CD4-positive, alpha-beta T cell treated with Interleukin-4 for 1 hour (primary cell): ENCODE results near the gene SLC41A2.
"Not testable (repeated sequence)": the region's sequence is repeated elsewhere in the genome, so short reads cannot be mapped to it uniquely, and the experiment has no call there.

Source experiments
- DNase-seq, 2 donors: peaks; one replicate each; pipeline ENCODE4 v3.0.0-alpha.2; 2020 to 2022

SLC41A2 gene, protein sequence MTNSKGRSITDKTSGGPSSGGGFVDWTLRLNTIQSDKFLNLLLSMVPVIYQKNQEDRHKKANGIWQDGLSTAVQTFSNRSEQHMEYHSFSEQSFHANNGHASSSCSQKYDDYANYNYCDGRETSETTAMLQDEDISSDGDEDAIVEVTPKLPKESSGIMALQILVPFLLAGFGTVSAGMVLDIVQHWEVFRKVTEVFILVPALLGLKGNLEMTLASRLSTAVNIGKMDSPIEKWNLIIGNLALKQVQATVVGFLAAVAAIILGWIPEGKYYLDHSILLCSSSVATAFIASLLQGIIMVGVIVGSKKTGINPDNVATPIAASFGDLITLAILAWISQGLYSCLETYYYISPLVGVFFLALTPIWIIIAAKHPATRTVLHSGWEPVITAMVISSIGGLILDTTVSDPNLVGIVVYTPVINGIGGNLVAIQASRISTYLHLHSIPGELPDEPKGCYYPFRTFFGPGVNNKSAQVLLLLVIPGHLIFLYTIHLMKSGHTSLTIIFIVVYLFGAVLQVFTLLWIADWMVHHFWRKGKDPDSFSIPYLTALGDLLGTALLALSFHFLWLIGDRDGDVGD

DNA sequence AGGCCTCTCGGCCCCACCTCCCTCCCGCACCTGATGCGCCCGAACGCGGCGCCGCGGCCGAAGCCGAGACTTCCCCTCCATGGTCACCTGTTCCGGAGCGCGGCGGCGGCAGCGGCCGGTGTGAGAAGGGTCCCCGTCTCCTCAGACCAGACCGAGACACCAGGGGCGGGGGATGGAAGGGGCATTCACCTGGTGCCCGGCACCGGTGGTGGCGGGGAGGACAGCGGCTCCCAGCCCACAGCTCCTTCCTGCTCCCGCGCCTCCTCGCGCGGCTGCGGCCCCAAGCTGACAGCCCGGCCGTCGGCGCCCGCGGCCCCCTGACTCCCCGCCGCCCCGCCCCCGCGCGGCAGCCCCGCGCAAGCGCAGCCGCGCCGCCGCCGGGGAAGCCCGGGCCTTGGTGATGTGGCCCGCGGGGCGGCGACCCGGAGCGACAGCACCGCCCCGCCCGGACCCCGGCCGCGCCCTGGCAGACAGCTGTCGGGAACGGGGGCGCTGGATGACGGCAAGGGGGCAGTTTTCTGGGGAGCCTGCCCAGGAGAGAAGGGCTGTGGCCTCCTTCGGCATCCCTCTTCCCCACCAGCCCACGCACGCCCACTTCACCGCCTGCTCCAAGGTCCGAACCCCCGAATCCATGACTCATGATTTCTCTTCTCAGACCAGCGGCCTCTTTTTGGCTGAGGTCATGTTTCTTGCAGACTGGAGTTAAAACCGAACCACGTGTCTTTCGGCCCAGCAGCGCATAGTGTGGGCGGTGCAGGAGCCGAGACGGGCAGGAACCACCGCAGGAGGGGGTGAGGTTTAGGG is at the start of gene SLC41A2:
TSS of gene SLC41A2 (minus strand) at position 290 of the 804 bp plus-strand sequence. CDS start 29,763 bp downstream, outside the sequence.
- DNase-seq: peak; percentile 83 to 84

DNA sequence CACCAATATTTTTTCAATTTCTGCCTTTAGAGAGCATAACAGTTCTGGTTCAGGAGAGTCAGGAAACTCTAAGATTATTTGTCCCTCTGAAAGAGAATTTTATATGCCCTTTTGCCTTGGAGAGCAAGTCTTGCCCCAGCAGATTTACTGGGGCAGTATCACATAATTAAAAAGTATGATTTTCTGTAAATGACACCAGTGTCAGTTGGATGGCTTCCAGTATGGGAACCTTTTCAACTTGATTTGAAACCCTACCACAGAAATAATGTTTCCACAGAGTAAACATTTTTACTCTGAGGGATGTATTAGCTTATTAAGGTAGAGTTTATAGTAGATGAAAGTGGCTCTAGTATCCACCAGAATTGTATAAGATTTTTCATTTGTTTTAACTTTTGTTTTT is 43.4 kb upstream of the SLC41A2 start:
- no peak for DNase-seq

DNA sequence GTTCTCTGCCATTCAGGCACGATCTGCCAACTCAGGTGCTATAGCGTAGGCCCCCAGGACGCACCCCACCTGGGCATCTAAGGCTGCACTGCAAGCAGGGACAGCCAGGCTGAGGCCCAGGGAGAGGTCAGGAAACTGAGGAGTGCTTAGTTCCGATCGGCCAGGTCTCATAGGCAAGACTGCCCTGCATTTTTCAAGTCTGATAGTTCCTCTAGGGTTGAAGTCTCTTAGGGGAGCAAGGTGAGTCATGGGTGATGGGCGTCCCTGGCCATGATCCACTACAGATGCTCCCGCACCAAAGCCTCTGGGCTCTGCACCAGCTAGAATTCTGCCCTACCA is 41.2 kb upstream of the SLC41A2 start:
- DNase-seq: no peak

DNA sequence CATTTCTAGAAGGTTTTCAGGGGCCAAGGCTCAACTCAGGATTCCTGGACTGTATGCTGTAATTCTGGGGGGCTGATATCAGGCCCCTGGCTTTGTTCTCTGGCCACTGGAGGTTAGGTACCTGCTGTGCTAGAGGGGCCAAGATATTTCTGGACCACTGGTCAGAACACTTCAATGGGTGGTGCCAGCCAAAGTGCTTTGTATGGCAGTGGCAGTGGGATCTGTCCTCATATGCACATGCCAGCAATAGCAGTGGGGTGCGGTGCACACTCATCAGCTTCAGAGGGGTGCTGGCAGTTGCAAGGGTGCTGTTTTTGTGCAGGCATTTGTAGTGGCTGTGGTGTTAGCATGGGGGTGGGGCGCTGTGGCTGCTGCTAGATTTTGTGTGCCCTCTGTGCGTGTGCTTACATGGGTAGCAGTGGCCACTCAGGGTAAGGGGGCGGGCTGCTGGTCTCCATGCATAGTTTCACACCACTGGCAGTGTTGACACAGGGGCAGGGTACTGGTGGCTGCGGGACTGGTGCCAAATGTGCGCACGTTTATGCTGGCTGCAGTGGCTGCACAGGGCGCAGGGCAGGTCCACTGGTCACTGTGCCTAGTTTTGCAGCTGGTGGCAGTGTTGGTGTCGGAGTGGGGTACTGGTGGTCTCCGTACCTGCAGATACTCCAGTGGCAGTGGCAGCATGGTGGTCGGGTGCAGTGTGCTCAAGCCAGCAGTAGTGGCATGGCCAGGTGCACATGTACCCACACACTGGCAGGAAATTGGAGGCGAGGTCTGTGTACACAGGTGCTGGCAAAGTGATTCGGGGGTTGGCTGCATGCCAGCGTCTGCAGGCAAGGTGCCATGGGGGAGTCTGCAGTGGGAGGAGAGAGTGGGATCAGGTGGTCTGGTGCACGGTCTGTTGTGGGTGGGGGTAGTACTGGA is 40.6 kb upstream of the SLC41A2 start:
- no peak for DNase-seq

DNA sequence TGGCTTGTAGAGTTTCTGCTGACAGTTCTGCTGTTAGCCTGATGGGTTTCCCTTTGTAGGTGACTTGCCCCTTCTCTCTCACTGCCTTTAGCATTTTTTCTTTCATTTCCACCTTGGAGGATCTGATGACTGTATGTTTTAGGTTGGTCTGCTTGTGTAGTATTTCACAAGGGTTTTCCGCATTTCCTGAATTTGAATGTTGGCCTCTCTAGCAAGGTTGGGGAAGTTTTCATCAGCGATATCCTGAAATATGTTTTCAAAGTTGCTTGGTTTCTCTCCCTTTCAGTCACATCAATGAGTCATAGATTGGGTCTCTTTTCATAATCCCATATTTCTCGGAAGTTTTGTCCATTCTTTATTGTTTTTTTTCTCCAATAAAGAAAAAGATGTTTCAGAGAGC is 39.5 kb upstream of the SLC41A2 start:
- DNase-seq: no peak

DNA sequence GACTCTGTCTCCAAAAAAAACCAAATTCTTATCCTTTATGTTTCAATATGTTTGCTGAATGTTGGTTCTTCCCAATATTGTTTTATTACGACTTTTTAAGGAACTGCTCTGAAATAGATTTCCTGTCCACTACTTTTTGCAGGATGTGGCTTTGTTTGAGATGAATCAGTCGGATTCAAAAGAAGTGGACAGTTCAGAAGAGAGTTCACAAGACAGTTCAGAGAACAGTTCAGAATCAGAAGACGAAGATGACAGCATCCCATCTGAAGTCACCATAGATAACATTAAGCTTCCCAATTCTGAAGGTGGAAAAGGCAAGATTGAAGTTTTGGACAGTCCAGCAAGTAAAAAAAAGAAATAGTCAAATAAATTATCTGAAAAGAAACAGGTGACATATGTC is 36.2 kb upstream of the SLC41A2 start:
- DNase-seq: no peak

DNA sequence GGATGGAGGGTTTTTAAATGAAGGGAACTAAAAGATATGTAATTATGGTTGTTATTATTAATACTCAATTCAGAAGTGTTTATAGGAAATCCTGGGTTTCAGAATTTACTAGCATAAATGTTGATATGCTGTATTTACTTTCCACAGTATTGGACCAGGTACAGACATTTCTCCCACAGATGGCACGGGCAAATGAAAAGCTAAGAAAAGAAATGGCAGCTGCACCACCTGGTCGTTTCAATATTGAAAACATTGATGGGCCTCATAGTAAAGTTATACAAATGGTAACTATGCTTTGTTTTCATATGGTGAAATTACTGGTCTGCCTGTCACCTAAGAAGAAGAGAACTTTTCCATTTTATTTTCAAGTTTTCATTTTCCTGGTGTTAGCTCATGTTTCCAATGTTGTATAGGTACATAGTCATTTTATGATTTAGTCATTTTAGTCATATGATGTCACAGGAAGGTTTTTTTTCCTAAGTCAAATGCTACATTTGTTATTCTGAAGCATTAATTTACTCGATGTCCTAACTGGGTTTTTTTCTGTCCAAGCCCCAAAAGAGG is 33.6 kb upstream of the SLC41A2 start:
- DNase-seq: no peak

DNA sequence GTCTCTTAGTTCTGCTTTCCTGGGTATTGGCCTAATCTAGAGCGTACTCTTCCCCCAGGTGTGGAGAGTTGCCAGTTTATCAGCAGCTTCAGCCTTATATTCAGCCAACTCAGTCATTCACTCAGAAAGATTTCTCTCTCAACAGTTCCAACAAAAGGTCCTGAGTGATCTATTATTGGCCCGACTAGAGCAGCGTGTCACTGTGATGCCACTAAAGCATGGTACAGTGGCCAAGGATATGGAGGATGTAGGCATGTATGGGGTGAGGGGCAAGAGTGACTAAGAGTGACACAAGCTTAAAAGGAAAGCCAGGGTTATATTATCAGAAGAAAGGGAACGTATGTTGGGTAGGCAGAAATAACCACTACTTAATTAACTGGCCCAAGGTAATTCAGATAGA is 32.9 kb upstream of the SLC41A2 start:
- no peak for DNase-seq

DNA sequence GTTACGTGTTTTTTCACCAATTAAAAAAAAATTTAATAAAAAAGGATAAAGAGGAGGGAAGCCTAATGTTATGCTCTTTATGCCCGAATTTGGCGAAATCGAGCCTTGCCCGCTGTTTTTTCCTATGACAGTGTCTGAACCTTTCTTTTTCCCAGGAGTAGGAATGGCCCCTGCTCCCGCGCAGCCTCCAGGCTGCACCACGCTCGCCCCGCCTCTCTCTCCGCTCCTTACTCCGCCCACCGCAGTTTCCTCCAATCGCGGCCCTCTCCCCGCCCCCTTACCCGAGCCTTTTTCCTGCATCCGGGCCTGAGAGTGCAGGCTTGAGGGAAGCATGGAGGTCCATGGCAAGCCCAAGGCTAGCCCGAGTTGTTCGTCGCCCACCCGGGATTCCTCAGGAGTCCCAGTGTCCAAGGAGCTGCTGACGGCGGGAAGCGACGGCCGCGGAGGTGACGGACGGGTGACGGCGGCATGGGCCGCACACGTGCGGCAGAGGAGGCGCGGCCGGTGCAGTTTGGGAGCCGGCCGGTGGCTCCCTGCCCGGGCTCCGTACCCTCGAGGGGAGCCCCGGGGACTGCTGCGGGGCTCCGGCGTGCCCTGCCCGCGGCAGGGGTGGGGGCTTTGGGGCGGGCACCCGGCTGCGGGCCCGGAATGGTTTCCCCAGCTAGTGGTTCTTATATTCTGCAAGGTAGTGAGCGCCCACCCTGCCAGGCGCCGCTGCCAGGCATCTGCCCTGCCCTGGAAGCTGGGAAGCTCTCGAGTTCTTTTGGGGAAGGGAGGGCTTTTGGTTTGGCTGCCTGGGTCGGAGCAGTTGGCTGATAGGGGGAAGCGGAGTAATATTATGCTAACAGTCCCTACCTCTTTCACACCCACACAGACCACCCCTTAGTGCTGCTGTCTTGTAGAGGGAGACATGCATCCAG is 28.2 kb upstream of the SLC41A2 start, which contains the start of gene NOPCHAP1:
TSS of gene NOPCHAP1 (plus strand) at position 295 of the 920 bp plus-strand sequence. CDS start at position 332, 37 bp downstream.
- peak; percentile 81 to 85 for DNase-seq

DNA sequence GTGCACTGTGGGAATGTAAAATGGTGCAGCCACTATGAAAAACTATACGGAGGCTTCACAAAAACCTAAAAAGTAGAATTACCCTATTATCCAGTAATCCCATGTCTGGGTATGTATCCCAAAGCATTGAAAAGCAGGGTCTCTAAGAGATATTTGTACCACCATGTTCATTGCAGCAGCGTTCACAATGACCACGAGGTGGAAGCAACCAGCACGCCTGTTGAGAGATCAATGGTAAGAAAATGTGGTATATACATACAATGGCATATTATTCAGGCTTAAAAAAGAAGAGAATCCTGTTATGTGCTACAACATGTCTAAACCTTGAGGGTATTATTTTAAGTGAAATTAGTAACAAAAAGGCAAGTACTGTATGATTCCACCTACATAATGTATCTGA is 27.1 kb upstream of the SLC41A2 start:
- no peak for DNase-seq

DNA sequence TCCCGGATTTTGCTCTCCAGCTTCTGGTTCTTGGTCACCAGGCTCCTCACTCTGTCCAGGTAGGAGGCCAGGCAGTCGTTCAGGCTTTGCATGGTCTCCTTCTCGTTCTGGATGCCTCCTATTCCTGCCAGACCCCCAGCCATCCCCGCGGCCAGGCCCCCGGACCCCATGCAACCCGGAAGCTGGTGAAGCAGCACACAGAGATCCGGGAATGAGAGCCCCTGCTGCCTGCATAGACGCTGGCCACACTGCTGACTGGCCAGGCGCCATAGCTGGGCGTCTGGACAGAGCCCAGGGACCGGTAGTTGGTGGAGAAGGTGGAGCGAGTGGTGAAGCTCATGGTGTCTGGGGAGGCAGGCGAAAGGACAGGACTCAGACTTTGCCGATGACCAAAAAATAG is 19.6 kb upstream of the SLC41A2 start:
- not testable (repeated sequence) for DNase-seq

DNA sequence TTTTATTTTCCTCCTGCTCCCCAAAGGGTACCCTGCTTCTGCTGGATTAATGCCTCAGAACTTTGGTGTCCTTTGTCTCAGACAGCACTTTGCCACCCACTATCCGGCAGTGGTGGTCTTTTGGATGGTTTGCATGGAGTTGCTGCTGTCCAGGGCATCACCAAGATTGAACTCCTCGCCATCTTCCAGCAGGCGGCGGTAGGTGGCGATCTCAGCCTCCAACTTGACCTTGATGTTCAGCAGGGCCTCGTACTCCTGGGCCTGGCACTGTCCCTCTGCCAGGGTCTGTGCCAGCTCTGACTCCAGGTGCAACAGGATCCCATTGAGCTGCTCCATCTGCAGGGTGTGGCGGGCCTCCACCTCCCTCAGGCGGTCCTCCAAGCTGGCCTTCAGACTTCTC is 18.6 kb upstream of the SLC41A2 start:
- no peak for DNase-seq

DNA sequence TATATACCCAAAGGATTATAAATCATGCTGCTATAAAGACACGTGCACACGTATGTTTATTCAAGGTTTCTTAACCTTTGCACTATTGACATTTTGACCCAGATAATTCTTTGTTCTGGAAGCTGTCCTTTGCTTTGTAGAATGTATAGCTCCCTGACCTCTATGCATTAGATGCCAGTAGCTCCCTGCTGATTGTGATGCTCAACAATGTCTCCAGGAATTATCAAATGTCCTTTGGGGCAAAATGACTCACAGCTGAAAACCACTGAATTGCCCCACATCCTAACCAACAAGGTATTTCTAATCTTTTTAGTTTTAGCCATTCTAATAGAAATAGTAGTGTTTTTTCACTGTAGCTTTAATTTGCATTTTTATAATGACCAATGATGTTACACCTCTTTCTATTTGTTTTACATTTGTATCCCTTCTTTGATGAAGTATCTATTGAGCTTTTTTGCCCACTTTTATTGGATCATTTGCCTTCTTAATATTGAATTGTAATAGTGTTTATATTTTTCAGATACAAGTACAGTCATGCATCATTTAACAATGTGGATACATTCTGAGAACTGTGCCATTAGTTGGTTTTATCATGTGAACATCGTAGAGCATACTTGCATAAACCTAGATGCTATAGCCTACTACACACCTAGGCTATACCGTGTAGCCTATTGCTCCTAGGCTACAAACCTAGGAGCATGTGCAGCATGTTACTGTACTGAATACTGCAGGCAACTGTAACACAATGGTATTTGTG is 17.7 kb upstream of the SLC41A2 start:
- no peak for DNase-seq

DNA sequence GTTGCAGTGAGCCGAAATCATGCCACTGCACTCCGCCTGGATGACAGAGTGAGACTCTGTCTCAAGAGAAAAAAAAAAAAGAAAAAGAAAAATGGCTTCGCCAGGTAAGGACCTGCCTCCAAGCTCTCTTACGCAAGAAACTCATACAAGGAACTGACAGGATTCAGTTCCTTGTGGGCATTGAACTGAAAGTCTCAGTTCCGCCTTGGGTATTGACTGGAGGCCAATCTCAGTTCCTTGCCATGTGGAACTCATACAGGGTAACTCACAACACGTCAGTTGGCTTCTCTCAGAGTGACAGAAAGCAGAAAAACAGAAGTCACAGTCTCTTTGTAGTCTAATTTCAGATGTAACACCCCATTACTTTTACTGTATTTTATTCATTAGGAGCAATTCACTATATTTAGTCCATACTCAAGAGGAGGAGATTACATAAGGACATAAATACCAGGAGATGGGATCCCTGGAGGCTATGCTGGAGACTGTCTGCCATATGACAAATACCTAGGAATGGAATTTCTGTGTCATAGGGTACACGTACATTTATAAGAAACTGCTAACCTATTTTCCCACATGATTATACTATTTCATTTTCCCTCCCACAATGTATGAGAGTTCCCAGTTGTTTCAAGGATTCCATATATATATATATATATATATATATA is 16.7 kb upstream of the SLC41A2 start:
- peak; percentile 25 to 77 for DNase-seq

DNA sequence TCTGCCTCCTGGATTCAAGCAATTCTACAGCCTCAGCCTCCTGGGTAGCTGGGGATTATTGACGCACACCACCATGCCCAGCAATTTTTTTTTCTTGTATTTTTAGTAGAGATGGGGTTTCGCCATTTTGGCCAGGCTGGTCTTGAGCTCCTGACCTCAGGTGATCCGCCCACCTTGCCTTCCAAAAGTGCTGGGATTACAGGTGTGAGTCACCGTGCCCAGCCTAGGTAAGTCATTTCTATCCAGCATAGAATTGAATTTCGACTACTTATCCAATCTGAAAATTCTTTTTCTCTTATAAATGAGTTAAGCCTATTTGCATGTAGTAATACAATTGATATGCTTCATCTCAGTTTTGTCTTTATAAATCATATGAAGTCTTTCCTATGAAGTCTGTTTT is 15.2 kb upstream of the SLC41A2 start:
- DNase-seq: no peak

DNA sequence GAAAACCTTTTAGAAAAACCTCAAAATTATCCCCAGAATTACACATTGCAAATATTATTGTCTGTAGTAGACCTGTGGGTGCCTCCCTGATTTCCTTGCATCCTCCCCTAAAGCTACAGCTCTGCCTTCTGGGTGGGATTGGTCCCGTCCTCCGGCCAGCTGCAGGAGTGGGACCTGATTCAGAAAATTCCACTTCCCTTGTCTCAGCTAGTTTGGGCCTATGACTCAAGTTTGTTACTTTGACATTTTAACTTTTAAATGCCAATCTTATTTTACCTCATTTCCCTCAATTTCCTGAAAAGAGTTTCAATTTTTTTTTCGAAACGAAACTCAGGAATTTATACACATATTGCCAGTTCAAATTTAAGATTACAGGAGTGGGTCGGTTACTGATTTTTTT is 13.2 kb upstream of the SLC41A2 start:
- no peak for DNase-seq

DNA sequence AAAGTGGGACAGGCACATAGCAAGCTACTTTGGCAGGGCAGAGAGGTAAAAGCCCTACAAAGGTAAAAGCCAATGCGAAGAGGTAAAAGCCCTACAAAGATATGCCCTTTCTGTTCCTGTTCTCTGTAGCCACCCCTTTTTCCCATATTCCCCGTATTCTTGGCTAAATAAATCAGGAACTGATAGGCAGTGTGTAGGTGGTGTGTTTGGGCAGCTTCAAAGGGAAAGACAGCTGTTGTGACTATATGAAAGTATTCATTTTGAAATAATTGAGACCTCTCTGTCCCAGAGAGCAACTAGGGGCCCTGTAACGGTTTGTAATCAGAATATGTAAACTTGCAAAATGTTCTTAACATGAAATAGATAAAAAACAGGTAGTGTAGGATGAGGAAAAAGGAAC is 11.3 kb upstream of the SLC41A2 start:
- DNase-seq: no peak

DNA sequence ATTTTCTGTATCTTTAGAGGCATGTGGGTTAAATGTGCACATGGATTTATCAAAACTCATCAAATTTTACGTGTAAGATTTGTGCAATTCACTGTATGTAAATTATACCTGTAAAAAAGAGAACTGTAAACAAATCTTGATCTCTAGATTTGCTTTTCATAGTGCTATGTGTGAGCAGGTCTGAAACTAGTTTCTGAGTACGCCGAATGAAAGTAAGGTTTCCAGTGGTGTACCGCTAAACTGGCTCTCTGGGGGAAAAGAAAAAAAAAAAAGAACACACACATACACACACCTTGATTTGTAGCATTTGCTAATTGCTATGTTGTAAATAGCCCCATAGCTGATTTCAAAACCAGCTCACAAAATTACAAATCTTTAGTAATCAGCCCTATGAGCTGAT is 8.6 kb upstream of the SLC41A2 start:
- no peak for DNase-seq

DNA sequence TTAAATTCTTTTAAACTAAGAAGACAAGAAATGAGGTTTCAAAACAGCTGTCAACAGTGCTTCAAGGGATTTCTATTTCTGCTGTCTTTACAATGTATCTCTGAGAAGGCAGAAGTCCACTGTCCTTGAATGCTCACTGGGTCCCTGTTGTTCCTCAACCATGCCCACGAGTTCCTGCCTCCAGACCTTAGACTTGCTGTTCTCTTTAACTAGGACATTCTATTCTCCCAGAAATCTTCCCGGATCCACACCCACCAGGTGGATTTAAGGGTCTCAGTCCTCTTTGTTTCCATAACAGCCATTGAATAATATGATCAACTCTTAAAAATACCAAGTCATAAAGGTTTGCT is 6.7 kb upstream of the SLC41A2 start:
- DNase-seq: no peak
